GM19025 (cell line): ENCODE measurements around the gene NAALADL2.

Source experiments
- ATAC-seq: cut with Tn5 transposase; IDR thresholded peaks from one replicate; pipeline ENCODE4 v1.9.1; 2021; ENCODE audit warnings: mild to moderate bottlenecking, low read depth, moderate library complexity; ENCODE audit not compliant: unreplicated experiment

NAALADL2 gene

GRCh38 chr3:175287361-175287963 is 428.3 kb downstream of the NAALADL2 start:
- peak; percentile 98 for ATAC-seq

GRCh38 chr3:175288621-175289020 is 429.5 kb downstream of the NAALADL2 start:
- ATAC-seq = no peak

- no peak for ATAC-seq
These were observed 435.7 kb downstream of the NAALADL2 start for GRCh38 chr3:175294793-175295192.

GRCh38 chr3:175295248-175296130 is 436.4 kb downstream of the NAALADL2 start:
- no peak for ATAC-seq

GRCh38 chr3:175297216-175297615 is 438.1 kb downstream of the NAALADL2 start:
- no peak for ATAC-seq

GRCh38 chr3:175301741-175302140 is 442.6 kb downstream of the NAALADL2 start:
- ATAC-seq = no peak

- no peak for ATAC-seq
These were observed 445.3 kb downstream of the NAALADL2 start for GRCh38 chr3:175304404-175304803.

- ATAC-seq = peak; percentile 71
These were observed 448.5 kb downstream of the NAALADL2 start for GRCh38 chr3:175307642-175308041.

GRCh38 chr3:175308097-175308496 is 449.0 kb downstream of the NAALADL2 start:
- ATAC-seq = no peak

GRCh38 chr3:175310046-175310445 is 450.9 kb downstream of the NAALADL2 start:
- no peak for ATAC-seq

- no peak for ATAC-seq
These were observed 452.3 kb downstream of the NAALADL2 start for GRCh38 chr3:175311404-175311803.

- no peak for ATAC-seq
These were observed 452.8 kb downstream of the NAALADL2 start for GRCh38 chr3:175311946-175312345.

GRCh38 chr3:175312791-175313190 is 453.7 kb downstream of the NAALADL2 start:
- ATAC-seq = no peak

- ATAC-seq = no peak
These were observed 457.7 kb downstream of the NAALADL2 start for GRCh38 chr3:175316799-175317198.

GRCh38 chr3:175325440-175325839 is 466.3 kb downstream of the NAALADL2 start:
- ATAC-seq = no peak

- ATAC-seq = no peak
These were observed 466.9 kb downstream of the NAALADL2 start for GRCh38 chr3:175326041-175326440.

- no peak for ATAC-seq
These were observed 470.2 kb downstream of the NAALADL2 start for GRCh38 chr3:175329373-175329772.

GRCh38 chr3:175335229-175335628 is 476.1 kb downstream of the NAALADL2 start:
- no peak for ATAC-seq

GRCh38 chr3:175336406-175337133 is 477.4 kb downstream of the NAALADL2 start:
- no peak for ATAC-seq

GRCh38 chr3:175337631-175338030 is 478.5 kb downstream of the NAALADL2 start:
- no peak for ATAC-seq
